Kidney (tissue), 14 donors: Measurements from ENCODE around the gene BRIP1. TPM values are rescaled to one million over a fixed set of nuclear protein-coding genes. Genes with fewer than 3 reads are reported as not detected.

Experiments used
- DNase-seq, 5 donors: peaks; one replicate each; pipeline ENCODE4 v3.0.0-alpha.2; 2013 to 2020
- FAIRE-seq: peaks from 2 replicates; lab custom pipeline; 2012; peaks lifted over from hg19 to GRCh38; lab: Jason Lieb, UNC
- H3K27ac ChIP-seq, 2 donors: one replicate each; pipeline ENCODE4 v1.7.0; 2013; ENCODE audit warnings: low read depth in 2 of 2, low read length in 2 of 2, inconsistent platforms in 1 of 2
- H3K27me3 ChIP-seq: one replicate; pipeline ENCODE4 v1.7.1; 2013; ENCODE audit warnings: low read length, inconsistent platforms; ENCODE audit not compliant: control insufficient read depth, insufficient read depth
- H3K36me3 ChIP-seq, 3 donors: one replicate each; pipeline versions ENCODE4 v1.7.0 to v1.7.1; 2013; ENCODE audit warnings: low read length in 3 of 3, control low read depth in 1 of 3, inconsistent platforms in 1 of 3; ENCODE audit not compliant: insufficient read depth in 3 of 3, control insufficient read depth in 2 of 3
- H3K4me1 ChIP-seq, 3 donors: one replicate each; pipeline versions ENCODE4 v1.7.0 to v1.7.1; 2013; ENCODE audit warnings: low read length in 3 of 3, inconsistent platforms in 1 of 3, low read depth in 1 of 3; ENCODE audit not compliant: control insufficient read depth in 2 of 3, insufficient read depth in 2 of 3
- H3K4me3 ChIP-seq, 3 donors: one replicate each; pipeline versions ENCODE4 v1.7.0 to v1.8.1; 2013; ENCODE audit warnings: low read length in 3 of 3, control low read depth in 1 of 3, inconsistent platforms in 1 of 3
- H3K9ac ChIP-seq, 3 donors: one replicate each; pipeline versions ENCODE4 v1.7.0 to v1.7.1; 2013; ENCODE audit warnings: low read length in 3 of 3, control low read depth in 1 of 3, inconsistent platforms in 1 of 3
- H3K9me3 ChIP-seq, 3 donors: one replicate each; pipeline versions ENCODE4 v1.7.0 to v1.7.1; 2013; ENCODE audit warnings: low read length in 3 of 3, control low read depth in 1 of 3, inconsistent platforms in 1 of 3; ENCODE audit not compliant: control insufficient read depth in 2 of 3, insufficient read depth in 1 of 3
- intact Hi-C: fragments of 100-400 bp; cut with DNase I; formaldehyde crosslinking; loops from one replicate; pipeline ENCODE4 v1.11.1; 2022
- polyA plus RNA-seq: library from polyadenylated mRNA; stranded (reverse); fragments of 350-450 nt; fragmentation: Illumina TruSeq; extraction: RNeasy Lipid Tissue Mini Kit (QIAGEN cat#74804); gene quantifications from one replicate; pipeline ENCODE4 v1.2.3, GENCODE V29; 2014; ENCODE audit warnings: low read depth, low replicate concordance; ENCODE audit not compliant: insufficient read depth
- total RNA-seq: library from RNA; stranded (reverse); fragmentation: NEBNext Ultra II Directional; extraction: Animal tissue kit (Norgen Biotek cat#: 25700); gene quantifications from one replicate; pipeline ENCODE4 v1.2.1, GENCODE V29; 2021
- TF ChIP-seq, protein P1 (sequence below): IDR thresholded peaks from 3 replicates; pipeline ENCODE4 v1.5.1; 2012; ENCODE audit warnings: mild to moderate bottlenecking, moderate library complexity, borderline replicate concordance; ENCODE audit not compliant: insufficient read depth; ENCODE audit errors: extremely low read depth
- donor health status: control.
- donor health status: control.
- donor health status: control.
- donor health status: control.
- donor health status: control.
- donor health status: DM: yes; HTN: yes; CAD: no.
- donor health status: Normal renal cell carcinoma (clear cell type).

BRIP1 gene
- total and polyA plus RNA-seq, 2 donors from 2014 or later = 0.54 TPM; not detected in 1

DNA sequence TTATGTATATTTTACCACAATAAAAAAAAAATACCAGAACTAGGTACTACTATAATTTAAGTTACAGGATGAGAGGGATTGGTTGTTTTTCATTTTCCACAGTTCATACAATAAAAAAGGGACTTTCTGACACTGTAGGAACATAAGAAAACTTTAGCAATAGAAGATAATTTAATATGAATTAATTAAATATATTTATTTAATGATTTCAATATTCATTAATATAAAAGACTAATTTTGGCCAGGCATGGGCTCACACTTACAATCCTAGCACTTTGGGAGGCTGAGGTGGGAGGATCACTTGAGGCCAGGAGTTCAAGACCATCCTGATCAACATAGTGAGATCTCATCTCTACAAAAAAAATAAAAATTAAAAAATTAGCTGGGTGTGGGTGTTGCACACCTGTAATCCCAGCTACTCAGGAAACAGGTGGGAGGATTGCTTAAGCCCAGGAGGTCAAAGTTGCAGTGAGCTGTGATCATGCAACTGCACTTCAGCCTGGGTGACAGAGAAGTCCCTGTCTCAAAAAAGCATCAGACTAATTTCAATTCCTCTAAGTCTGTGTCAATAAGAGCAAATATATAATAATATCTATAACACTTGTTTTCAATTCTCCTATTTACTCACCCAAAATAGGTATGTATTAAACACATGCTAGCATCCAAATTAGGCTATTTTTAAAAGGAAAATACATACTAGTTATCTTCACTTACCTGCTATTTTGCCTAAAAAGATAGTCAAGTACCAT, 79.6 kb downstream of the BRIP1 start:
- FAIRE-seq (no peak), DNase-seq (no peak)
- no peak overlapping the region for H3K4me3 ChIP-seq
- no peaks in the 10 kb centered on the region for H3K27me3 ChIP-seq
- H3K36me3 ChIP-seq = no peaks in the 10 kb centered on the region
- H3K9me3 ChIP-seq = no peaks in the 10 kb centered on the region
- H3K9ac ChIP-seq = no peak overlapping the region
- H3K27ac ChIP-seq = no peak overlapping the region
- H3K4me1 ChIP-seq = no peaks in the 10 kb centered on the region
- intact Hi-C loops = no loop called here
- TF ChIP-seq, protein P1, sequence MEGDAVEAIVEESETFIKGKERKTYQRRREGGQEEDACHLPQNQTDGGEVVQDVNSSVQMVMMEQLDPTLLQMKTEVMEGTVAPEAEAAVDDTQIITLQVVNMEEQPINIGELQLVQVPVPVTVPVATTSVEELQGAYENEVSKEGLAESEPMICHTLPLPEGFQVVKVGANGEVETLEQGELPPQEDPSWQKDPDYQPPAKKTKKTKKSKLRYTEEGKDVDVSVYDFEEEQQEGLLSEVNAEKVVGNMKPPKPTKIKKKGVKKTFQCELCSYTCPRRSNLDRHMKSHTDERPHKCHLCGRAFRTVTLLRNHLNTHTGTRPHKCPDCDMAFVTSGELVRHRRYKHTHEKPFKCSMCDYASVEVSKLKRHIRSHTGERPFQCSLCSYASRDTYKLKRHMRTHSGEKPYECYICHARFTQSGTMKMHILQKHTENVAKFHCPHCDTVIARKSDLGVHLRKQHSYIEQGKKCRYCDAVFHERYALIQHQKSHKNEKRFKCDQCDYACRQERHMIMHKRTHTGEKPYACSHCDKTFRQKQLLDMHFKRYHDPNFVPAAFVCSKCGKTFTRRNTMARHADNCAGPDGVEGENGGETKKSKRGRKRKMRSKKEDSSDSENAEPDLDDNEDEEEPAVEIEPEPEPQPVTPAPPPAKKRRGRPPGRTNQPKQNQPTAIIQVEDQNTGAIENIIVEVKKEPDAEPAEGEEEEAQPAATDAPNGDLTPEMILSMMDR = no peak

DNA sequence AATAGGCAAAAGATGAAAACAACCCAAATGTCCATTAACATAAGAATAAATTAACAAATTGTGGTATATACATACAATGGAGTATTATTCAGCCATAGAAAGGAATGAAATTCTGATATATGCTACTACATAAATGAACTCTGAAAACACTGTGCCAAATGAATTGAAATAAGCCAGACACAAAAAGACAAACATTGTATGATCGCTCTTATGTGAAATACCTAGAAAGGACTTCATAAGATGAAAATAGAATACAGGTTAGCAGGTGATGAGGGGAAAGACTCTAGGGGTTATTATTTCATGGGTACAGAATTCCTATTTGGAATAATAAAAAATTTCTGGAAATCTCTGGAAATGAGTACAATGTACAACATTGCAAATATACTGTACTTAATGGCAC, 80.2 kb downstream of the BRIP1 start:
- DNase-seq (no peak), FAIRE-seq (no peak)
- Histone ChIP-seq H3K9ac (no peak overlapping the region), H3K4me1 (no peaks in the 10 kb centered on the region), H3K9me3 (no peaks in the 10 kb centered on the region), H3K4me3 (no peak overlapping the region), H3K36me3 (no peaks in the 10 kb centered on the region), H3K27me3 (no peaks in the 10 kb centered on the region), H3K27ac (no peak overlapping the region)
- intact Hi-C loops = no loop called here
- TF ChIP-seq, protein P1 = no peak

DNA sequence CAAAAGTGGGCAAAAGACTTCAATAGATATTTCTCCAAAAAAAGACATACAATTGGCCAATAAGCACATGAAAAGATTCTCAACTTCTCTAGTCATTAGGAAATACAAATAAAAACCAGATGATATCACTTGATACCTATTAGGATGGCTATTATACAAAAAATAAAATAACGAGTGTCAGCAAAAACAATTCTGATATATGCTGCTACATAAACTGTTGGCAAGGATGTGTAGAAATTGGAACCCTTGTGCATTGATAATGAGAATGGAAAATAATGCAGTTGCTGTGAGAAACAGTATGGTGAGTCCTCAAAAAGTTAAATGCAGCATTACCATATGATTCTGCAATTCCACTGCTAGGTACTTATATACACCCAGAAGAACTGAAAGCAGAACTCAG, 80.6 kb downstream of the BRIP1 start:
- no peaks in the 10 kb centered on the region for H3K9me3 ChIP-seq
- no peaks in the 10 kb centered on the region for H3K4me1 ChIP-seq
- no peaks in the 10 kb centered on the region for H3K36me3 ChIP-seq
- DNase-seq (no peak), FAIRE-seq (no peak)
- no peaks in the 10 kb centered on the region for H3K27me3 ChIP-seq
- H3K27ac ChIP-seq = no peak overlapping the region
- H3K9ac ChIP-seq = no peak overlapping the region
- TF ChIP-seq, protein P1 = no peak
- no peak overlapping the region for H3K4me3 ChIP-seq
- intact Hi-C loops = no loop called here

DNA sequence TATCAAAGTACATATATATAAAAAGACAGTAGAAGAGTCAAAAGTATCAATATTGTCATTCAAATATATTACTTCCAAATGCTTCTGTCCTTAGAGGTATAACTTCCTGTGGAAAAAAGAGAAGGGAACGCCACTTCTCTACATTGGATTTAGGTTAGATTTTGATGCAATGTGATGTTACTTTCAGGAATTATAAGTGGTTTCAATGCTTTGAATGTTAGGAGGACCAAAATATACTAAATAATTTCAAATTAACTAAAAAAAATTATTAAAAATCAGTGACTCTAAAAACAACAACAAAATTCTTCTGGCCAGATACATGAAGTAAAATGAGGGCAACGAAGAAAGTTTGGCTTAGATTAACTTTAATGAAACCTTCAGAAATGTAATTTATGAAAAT, 88.0 kb downstream of the BRIP1 start:
- intact Hi-C loops = no loop called here
- Histone ChIP-seq H3K9me3 (peaks cover 0 to 8% (median 7%) of the 10 kb centered on the region in 3 donors), H3K9ac (no peak overlapping the region), H3K4me1 (no peaks in the 10 kb centered on the region), H3K27me3 (no peaks in the 10 kb centered on the region), H3K27ac (no peak overlapping the region), H3K36me3 (no peaks in the 10 kb centered on the region), H3K4me3 (no peak overlapping the region)
- DNase-seq (no peak), FAIRE-seq (no peak)
- TF ChIP-seq, protein P1 = no peak
